DOHH2 (cell line): ENCODE data around the gene TLCD2.

ENCODE experiments used
- H3F3A ChIP-seq: fragments of 200-600 bp; sonication (generic), shearing (Covaris generic); 2 replicates; pipeline ENCODE4 v1.6.0; 2016; ENCODE audit warnings: antibody characterized with exemption, mild to moderate bottlenecking; ENCODE audit not compliant: control insufficient read depth, insufficient read depth
- H3K27ac ChIP-seq: fragments of 200-600 bp; sonication (generic); 2 replicates; pipeline ENCODE4 v1.5.1; 2014; ENCODE audit warnings: low read depth, mild to moderate bottlenecking, low read length, moderate library complexity
- H3K27me3 ChIP-seq: fragments of 200-600 bp; sonication (generic); 2 replicates; pipeline ENCODE4 v1.6.1; 2014; ENCODE audit warnings: mild to moderate bottlenecking, low read length, mixed read lengths; ENCODE audit not compliant: control insufficient read depth
- H3K36me3 ChIP-seq: fragments of 200-600 bp; sonication (generic); 2 replicates; pipeline ENCODE4 v1.6.1; 2014; ENCODE audit warnings: mild to moderate bottlenecking, low read length, moderate library complexity, mixed read lengths; ENCODE audit not compliant: control insufficient read depth
- H3K4me1 ChIP-seq: fragments of 200-600 bp; sonication (generic); 2 replicates; pipeline ENCODE4 v1.6.1; 2014; ENCODE audit warnings: mild to moderate bottlenecking, low read length, mixed read lengths; ENCODE audit not compliant: control insufficient read depth
- H3K4me2 ChIP-seq: fragments of 200-600 bp; sonication (generic); 2 replicates; pipeline ENCODE4 v1.6.0; 2014; ENCODE audit warnings: mild to moderate bottlenecking, low read length, moderate library complexity
- H3K4me3 ChIP-seq: fragments of 200-600 bp; sonication (generic); 2 replicates; pipeline ENCODE4 v1.5.1; 2014; ENCODE audit warnings: mild to moderate bottlenecking, low read length, mixed read lengths
- H3K79me2 ChIP-seq: fragments of 200-600 bp; sonication (generic); 2 replicates; pipeline ENCODE4 v1.6.1; 2014; ENCODE audit warnings: mild to moderate bottlenecking, low read length, mixed read lengths; ENCODE audit not compliant: control insufficient read depth
- H3K9me2 ChIP-seq: fragments of 200-600 bp; sonication (generic); replicated peaks from 2 replicates; pipeline ENCODE4 v1.6.1; 2014; ENCODE audit warnings: mild to moderate bottlenecking, low read length, mixed read lengths; ENCODE audit not compliant: control insufficient read depth
- H3K9me3 ChIP-seq: fragments of 200-600 bp; sonication (generic); 2 replicates; pipeline ENCODE4 v1.6.1; 2014; ENCODE audit warnings: antibody characterized with exemption, low read length, mixed read lengths; ENCODE audit not compliant: control insufficient read depth, insufficient read depth
- H4K20me1 ChIP-seq: fragments of 200-600 bp; sonication (generic); 2 replicates; pipeline ENCODE4 v1.6.0; 2014; ENCODE audit warnings: low read depth, mild to moderate bottlenecking, antibody characterized with exemption, low read length, moderate library complexity; ENCODE audit not compliant: control insufficient read depth, insufficient read depth
- EZH2phosphoT487 ChIP-seq: fragments of 200-600 bp; sonication (generic); IDR thresholded peaks from 2 replicates; pipeline ENCODE4 v1.6.1; 2017; ENCODE audit warnings: borderline replicate concordance, mild to moderate bottlenecking, antibody characterized with exemption, low read length, moderate library complexity, mixed read lengths
- TF ChIP-seq, protein P1 (sequence below): fragments of 200-600 bp; sonication (generic); IDR thresholded peaks from one replicate; pipeline ENCODE4 v1.5.1; 2014; ENCODE audit warnings: antibody characterized with exemption, mild to moderate bottlenecking, low read depth, low read length; ENCODE audit not compliant: poor library complexity, severe bottlenecking

TLCD2 gene

DNA sequence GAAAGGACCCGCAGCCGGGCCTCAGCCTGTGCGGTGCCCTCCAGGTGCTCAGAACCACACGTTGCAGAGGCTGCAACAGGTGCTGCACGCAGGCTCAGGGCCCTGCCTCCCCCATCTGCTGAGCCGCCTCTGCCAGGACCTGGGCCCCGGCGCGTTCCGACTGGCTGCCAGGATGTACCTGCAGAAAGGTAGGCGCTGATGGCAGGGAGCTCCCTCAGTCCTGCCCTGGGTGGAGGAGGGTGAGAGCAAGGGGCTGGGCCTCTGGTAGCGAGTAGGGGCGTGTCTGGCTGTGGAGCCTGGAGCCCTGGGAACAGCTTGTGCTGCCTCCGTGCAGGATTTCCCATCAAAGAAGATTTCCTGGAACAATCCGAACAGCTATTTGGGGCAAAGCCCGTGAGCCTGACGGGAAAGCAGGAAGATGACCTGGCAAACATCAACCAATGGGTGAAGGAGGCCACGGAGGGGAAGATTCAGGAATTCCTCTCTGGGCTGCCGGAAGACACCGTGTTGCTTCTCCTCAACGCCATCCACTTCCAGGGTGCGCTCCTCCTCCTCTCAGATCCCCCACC is 36.9 kb upstream of the TLCD2 start:
- Histone ChIP-seq H3K79me2 (no peaks in the 10 kb centered on the region), H3K9me2 (no peaks in the 10 kb centered on the region), H3K9me3 (no peaks in the 10 kb centered on the region), H3K4me1 (peaks cover 4% of the 10 kb centered on the region), H3K4me2 (no peak overlapping the region), H3K36me3 (no peaks in the 10 kb centered on the region), H3K27ac (no peak overlapping the region), H3K4me3 (no peak overlapping the region), H3F3A (no peaks in the 10 kb centered on the region), H3K27me3 (no peaks in the 10 kb centered on the region), H4K20me1 (no peaks in the 10 kb centered on the region)
- no peak for TF ChIP-seq EZH2phosphoT487
- TF ChIP-seq, protein P1, sequence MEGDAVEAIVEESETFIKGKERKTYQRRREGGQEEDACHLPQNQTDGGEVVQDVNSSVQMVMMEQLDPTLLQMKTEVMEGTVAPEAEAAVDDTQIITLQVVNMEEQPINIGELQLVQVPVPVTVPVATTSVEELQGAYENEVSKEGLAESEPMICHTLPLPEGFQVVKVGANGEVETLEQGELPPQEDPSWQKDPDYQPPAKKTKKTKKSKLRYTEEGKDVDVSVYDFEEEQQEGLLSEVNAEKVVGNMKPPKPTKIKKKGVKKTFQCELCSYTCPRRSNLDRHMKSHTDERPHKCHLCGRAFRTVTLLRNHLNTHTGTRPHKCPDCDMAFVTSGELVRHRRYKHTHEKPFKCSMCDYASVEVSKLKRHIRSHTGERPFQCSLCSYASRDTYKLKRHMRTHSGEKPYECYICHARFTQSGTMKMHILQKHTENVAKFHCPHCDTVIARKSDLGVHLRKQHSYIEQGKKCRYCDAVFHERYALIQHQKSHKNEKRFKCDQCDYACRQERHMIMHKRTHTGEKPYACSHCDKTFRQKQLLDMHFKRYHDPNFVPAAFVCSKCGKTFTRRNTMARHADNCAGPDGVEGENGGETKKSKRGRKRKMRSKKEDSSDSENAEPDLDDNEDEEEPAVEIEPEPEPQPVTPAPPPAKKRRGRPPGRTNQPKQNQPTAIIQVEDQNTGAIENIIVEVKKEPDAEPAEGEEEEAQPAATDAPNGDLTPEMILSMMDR, result no peak

GRCh38 chr17:1745513-1746020 is 35.4 kb upstream of the TLCD2 start:
- H3F3A ChIP-seq, result no peaks in the 10 kb centered on the region
- no peaks in the 10 kb centered on the region for H3K27me3 ChIP-seq
- H4K20me1 ChIP-seq, result no peaks in the 10 kb centered on the region
- no peaks in the 10 kb centered on the region for H3K9me2 ChIP-seq
- H3K4me1 ChIP-seq, result no peaks in the 10 kb centered on the region
- H3K36me3 ChIP-seq, result no peaks in the 10 kb centered on the region
- no peak overlapping the region for H3K4me3 ChIP-seq
- H3K4me2 ChIP-seq, result no peak overlapping the region
- H3K27ac ChIP-seq, result no peak overlapping the region
- no peaks in the 10 kb centered on the region for H3K79me2 ChIP-seq
- no peaks in the 10 kb centered on the region for H3K9me3 ChIP-seq
- TF ChIP-seq, protein P1, result no peak
- TF ChIP-seq EZH2phosphoT487, result no peak

DNA sequence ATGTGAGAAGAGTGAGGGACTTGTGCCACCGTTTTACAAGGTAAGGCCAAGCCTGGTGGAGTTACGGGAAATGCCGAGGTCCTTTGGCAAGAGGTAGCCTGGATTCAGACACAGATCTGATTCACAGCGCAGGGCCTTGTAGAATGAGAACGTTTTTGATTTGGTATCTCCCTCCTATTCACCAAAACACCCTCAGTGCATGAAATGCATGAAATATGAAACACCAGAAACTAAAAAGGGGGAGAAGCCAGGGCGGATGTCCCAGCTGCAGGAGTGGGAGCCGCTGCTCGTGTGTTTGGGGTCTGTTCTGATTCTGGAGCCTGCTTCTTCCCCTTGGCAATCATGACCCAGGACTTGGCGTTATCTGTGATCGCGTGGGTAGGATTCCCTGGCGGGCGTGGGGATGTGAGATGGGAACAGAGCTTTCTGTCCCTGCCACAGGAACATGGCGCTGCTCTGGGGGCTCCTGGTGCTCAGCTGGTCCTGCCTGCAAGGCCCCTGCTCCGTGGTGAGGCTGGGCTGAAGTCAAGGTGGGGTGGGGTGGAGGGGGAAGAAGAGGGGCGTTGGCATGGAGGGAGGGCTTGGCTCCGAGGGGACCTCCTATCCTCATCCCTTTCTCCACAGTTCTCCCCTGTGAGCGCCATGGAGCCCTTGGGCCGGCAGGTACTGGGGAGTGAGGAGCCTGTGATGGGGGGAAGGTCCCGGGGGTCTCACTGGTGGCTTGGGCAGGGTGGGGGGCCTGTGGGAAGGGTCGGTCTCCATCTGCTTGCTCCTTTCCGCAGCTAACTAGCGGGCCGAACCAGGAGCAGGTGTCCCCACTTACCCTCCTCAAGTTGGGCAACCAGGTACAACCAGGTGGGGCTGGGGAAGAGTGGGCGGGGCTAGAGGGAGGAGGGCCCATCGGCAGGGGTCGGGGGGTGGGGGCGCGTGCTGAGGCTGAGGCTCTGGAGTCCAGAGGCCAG is 34.7 kb upstream of the TLCD2 start:
- no peaks in the 10 kb centered on the region for H3F3A ChIP-seq
- no peak overlapping the region for H3K4me2 ChIP-seq
- TF ChIP-seq EZH2phosphoT487, result no peak
- TF ChIP-seq, protein P1, result no peak
- H3K9me2 ChIP-seq, result no peaks in the 10 kb centered on the region
- no peaks in the 10 kb centered on the region for H3K79me2 ChIP-seq
- H4K20me1 ChIP-seq, result no peaks in the 10 kb centered on the region
- H3K4me1 ChIP-seq, result no peaks in the 10 kb centered on the region
- no peak overlapping the region for H3K27ac ChIP-seq
- no peaks in the 10 kb centered on the region for H3K27me3 ChIP-seq
- H3K36me3 ChIP-seq, result no peaks in the 10 kb centered on the region
- no peaks in the 10 kb centered on the region for H3K9me3 ChIP-seq
- no peak overlapping the region for H3K4me3 ChIP-seq
